ENCODE data around the gene BLOC1S4. TPM values are rescaled to one million over a fixed set of nuclear protein-coding genes. Genes with fewer than 3 reads are reported as not detected.

BLOC1S4 gene
- total and polyA plus RNA-seq, 4 donors: 8.6 to 12.5 (median 9.8) TPM

GRCh38 chr4:6706173-6706572, 9.8 kb upstream of the BLOC1S4 start:
- ATAC-seq (ENCODE audit: low FRiP score) (no peak), DNase-seq (no peak)
- no peak overlapping the region for H3K4me3 ChIP-seq (ENCODE audit: low read length in 2 of 2)
- H3K27me3 ChIP-seq (ENCODE audit: control insufficient read depth in 1 of 2, insufficient read depth in 2 of 2, low read length in 1 of 2): no peaks in the 10 kb centered on the region
- H3K4me1 ChIP-seq (ENCODE audit: control insufficient read depth in 1 of 2, insufficient read depth in 2 of 2, low read length in 2 of 2): peaks cover 0 to 20% of the 10 kb centered on the region in 2 donors
- no peaks in the 10 kb centered on the region for H3K36me3 ChIP-seq (ENCODE audit: control insufficient read depth in 1 of 2, insufficient read depth in 2 of 2, low read length in 1 of 2)
- H3K27ac ChIP-seq (ENCODE audit: low read depth in 1 of 2, low read length in 2 of 2): no peak overlapping the region
- intact Hi-C loops (cut with DNase I): no loop called here
- WGBS, 2 donors: 94% methylated on average over 5 of the region's 5 CpGs
- H3K9me3 ChIP-seq (ENCODE audit: control insufficient read depth, low read length): no peaks in the 10 kb centered on the region

DNA sequence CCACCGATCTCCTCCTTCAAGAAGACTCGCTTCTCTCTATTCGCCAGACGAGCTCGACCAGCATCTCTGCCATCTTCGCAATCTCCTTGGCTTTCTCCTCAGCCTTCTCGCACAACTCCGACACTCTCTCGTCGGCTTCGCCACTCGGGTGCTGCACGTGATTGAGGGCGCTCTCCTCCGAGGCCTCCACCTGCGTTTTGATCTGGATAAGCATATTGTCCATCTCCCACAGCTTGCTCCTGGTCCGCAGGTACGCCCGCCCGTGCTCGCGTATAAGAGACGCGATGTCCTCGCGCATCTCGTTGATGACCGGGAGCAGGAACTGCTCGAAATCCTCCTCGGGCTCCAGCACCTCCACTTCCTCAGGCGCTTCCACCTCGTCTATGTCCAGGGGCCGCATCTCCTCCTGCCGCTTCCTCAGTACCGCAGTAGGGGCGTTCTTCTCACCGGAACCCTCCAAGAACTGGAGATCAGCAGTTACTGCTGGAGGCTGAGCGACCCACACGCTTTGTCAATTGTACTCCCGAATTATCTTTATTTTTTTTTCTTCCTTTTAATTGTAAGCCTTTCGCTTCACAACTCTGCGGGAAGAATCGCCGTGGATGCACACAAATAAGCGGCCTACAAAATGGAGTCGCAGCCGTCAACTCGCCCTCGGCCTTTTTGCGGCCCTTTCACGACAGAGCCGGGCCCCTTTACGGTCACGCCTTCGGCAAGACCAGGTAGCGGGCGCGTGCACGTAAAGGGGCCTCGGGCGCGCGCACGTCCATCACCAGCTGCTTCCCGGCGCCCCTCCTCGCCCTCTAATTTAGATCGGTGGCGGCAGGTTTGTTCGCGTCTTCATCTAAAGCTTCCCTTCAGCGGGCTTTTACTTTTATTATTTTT, 6.5 kb upstream of the BLOC1S4 start, which contains the start of gene MRFAP1L1:
Gene MRFAP1L1 (minus strand): TSS at position 636 of the 885 bp plus-strand sequence. CDS start 236 bp downstream, at position 400.
- Histone ChIP-seq H3K27me3 (ENCODE audit: control insufficient read depth in 1 of 2, insufficient read depth in 2 of 2, low read length in 1 of 2) (no peaks in the 10 kb centered on the region), H3K4me3 (ENCODE audit: low read length in 2 of 2) (peak within 1 kb of the TSS; percentile 54 to 86), H3K4me1 (ENCODE audit: control insufficient read depth in 1 of 2, insufficient read depth in 2 of 2, low read length in 2 of 2) (peaks cover 0 to 20% of the 10 kb centered on the region in 2 donors), H3K9me3 (ENCODE audit: control insufficient read depth, low read length) (no peaks in the 10 kb centered on the region), H3K36me3 (ENCODE audit: control insufficient read depth in 1 of 2, insufficient read depth in 2 of 2, low read length in 1 of 2) (no peaks in the 10 kb centered on the region), H3K27ac (ENCODE audit: low read depth in 1 of 2, low read length in 2 of 2) (peak within 1 kb of the TSS; percentile 17 to 61)
- whole genome bisulfite sequencing, 2 donors: 0% methylated on average over 72 of the region's 72 CpGs
- peak; percentile 98 for DNase-seq
- peak; percentile 98 for ATAC-seq (ENCODE audit: low FRiP score)
- intact Hi-C loops (cut with DNase I): loop anchor here (5.0 to 10.0 kb wide), 2 partner anchors 67 to 275 kb away; partner anchors contain the start of gene MRFAP1 (in 1 of the 2)

DNA sequence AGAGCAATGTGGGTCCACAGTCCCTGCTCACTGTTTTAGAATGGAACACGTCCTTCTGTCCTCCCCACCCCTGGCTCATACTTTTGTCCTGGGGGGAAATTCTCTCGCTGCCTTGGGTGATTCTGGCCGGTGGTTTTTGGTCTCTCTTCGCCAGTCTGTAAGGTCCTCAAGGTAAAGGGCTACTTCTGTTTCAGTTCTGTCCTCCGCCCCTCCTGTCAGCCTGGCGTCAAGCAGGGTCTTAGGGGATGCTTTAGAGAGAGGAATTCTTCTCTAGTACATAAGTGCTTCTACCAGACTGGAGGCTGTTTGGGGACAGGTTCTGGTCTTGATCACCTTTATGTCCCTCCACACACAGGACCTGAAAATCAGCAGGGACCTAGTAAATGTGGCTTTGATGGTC, 5.7 kb upstream of the BLOC1S4 start:
- H3K36me3 ChIP-seq (ENCODE audit: control insufficient read depth in 1 of 2, insufficient read depth in 2 of 2, low read length in 1 of 2): no peaks in the 10 kb centered on the region
- peak overlapping the region; percentile 17 to 61 for H3K27ac ChIP-seq (ENCODE audit: low read depth in 1 of 2, low read length in 2 of 2)
- DNase-seq: peak in 1 of 2 donors; percentile 31
- peaks cover 0 to 19% of the 10 kb centered on the region in 2 donors for H3K4me1 ChIP-seq (ENCODE audit: control insufficient read depth in 1 of 2, insufficient read depth in 2 of 2, low read length in 2 of 2)
- peak overlapping the region; percentile 30 to 54 for H3K4me3 ChIP-seq (ENCODE audit: low read length in 2 of 2)
- no peaks in the 10 kb centered on the region for H3K27me3 ChIP-seq (ENCODE audit: control insufficient read depth in 1 of 2, insufficient read depth in 2 of 2, low read length in 1 of 2)
- ATAC-seq (ENCODE audit: low FRiP score): peak; percentile 6
- intact Hi-C loops (cut with DNase I): loop anchor here (5.0 to 10.0 kb wide), 2 partner anchors 68 to 275 kb away; partner anchors contain the start of gene MRFAP1 (in 1 of the 2)
- H3K9me3 ChIP-seq (ENCODE audit: control insufficient read depth, low read length): no peaks in the 10 kb centered on the region
- 6% methylated on average over 6 of the region's 6 CpGs for WGBS, 2 donors

- Histone ChIP-seq H3K4me1 (ENCODE audit: control insufficient read depth in 1 of 2, insufficient read depth in 2 of 2, low read length in 2 of 2) (peaks cover 0 to 19% of the 10 kb centered on the region in 2 donors), H3K36me3 (ENCODE audit: control insufficient read depth in 1 of 2, insufficient read depth in 2 of 2, low read length in 1 of 2) (no peaks in the 10 kb centered on the region), H3K9me3 (ENCODE audit: control insufficient read depth, low read length) (no peaks in the 10 kb centered on the region), H3K27ac (ENCODE audit: low read depth in 1 of 2, low read length in 2 of 2) (no peak overlapping the region), H3K27me3 (ENCODE audit: control insufficient read depth in 1 of 2, insufficient read depth in 2 of 2, low read length in 1 of 2) (no peaks in the 10 kb centered on the region), H3K4me3 (ENCODE audit: low read length in 2 of 2) (no peak overlapping the region)
- no peak for ATAC-seq (ENCODE audit: low FRiP score)
- intact Hi-C loops (cut with DNase I): loop anchor here (5.0 to 10.0 kb wide), 2 partner anchors 69 to 274 kb away; partner anchors contain the start of gene MRFAP1 (in 1 of the 2)
- 82 to 87% methylated on average over 2 of the region's 2 CpGs for WGBS, 2 donors
- DNase-seq: no peak
Observed at GRCh38 chr4:6710996-6711395, 5.0 kb upstream of the BLOC1S4 start.

DNA sequence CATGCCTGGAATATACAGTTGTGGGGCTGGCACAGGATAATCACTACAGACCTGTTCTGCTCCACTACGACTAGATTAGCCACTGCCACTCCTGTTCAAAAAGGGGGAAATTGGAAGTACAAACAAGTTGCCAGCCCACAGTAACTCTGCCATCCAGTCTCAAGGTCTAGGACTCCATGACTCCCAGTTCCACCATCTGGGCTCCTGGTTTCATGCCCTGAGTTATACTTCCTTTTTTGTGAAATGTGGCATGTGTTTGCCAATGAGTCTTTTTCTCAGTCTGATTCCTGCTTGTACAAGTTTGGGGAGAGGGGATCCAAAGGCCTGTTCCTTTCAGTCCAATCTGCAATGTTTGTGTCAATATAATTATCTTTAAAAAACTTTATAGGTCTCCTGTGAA, 1.0 kb upstream of the BLOC1S4 start:
- H3K9me3 ChIP-seq (ENCODE audit: control insufficient read depth, low read length): no peaks in the 10 kb centered on the region
- H3K4me1 ChIP-seq (ENCODE audit: control insufficient read depth in 1 of 2, insufficient read depth in 2 of 2, low read length in 2 of 2): no peaks in the 10 kb centered on the region
- intact Hi-C loops (cut with DNase I): loop anchor here (2.0 to 10.0 kb wide), 5 partner anchors 62 to 327 kb away; partner anchors contain the start of genes MRFAP1 (in 2 of the 2) and TADA2B (in 1 of the 2)
- ATAC-seq (ENCODE audit: low FRiP score) (no peak), DNase-seq (no peak)
- no peak overlapping the region for H3K4me3 ChIP-seq (ENCODE audit: low read length in 2 of 2)
- H3K27me3 ChIP-seq (ENCODE audit: control insufficient read depth in 1 of 2, insufficient read depth in 2 of 2, low read length in 1 of 2): no peaks in the 10 kb centered on the region
- no peaks in the 10 kb centered on the region for H3K36me3 ChIP-seq (ENCODE audit: control insufficient read depth in 1 of 2, insufficient read depth in 2 of 2, low read length in 1 of 2)
- no peak overlapping the region for H3K27ac ChIP-seq (ENCODE audit: low read depth in 1 of 2, low read length in 2 of 2)
- 88 to 89% methylated on average over 1 of the region's 1 CpG for WGBS, 2 donors

DNA sequence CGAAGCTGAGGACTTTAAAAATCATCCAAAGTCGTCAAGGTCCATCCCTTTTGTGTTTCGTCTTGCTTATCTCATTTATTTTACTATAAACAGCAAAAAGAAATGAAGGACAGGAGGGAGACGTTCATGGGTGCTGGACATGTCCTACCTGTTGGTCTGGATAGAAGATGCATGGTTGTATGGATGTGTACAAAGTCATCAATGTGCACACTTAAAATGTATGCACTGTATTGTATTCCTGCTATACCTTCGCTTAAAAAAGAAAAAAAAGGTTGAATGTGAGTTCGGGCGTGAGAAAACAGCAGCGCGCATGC, 313 bp upstream of the BLOC1S4 start:
- Histone ChIP-seq H3K4me3 (ENCODE audit: low read length in 2 of 2) (no peak overlapping the region), H3K9me3 (ENCODE audit: control insufficient read depth, low read length) (no peaks in the 10 kb centered on the region), H3K27ac (ENCODE audit: low read depth in 1 of 2, low read length in 2 of 2) (no peak overlapping the region), H3K36me3 (ENCODE audit: control insufficient read depth in 1 of 2, insufficient read depth in 2 of 2, low read length in 1 of 2) (no peaks in the 10 kb centered on the region), H3K4me1 (ENCODE audit: control insufficient read depth in 1 of 2, insufficient read depth in 2 of 2, low read length in 2 of 2) (no peaks in the 10 kb centered on the region), H3K27me3 (ENCODE audit: control insufficient read depth in 1 of 2, insufficient read depth in 2 of 2, low read length in 1 of 2) (no peaks in the 10 kb centered on the region)
- WGBS, 2 donors: 4 to 5% methylated on average over 9 of the region's 9 CpGs
- no peak for ATAC-seq (ENCODE audit: low FRiP score)
- DNase-seq: no peak
- intact Hi-C loops (cut with DNase I): loop anchor here (2.0 to 10.0 kb wide), 4 partner anchors 62 to 327 kb away; partner anchors contain the start of genes MRFAP1 (in 1 of the 2) and TADA2B (in 1 of the 2)

- Histone ChIP-seq H3K36me3 (ENCODE audit: control insufficient read depth in 1 of 2, insufficient read depth in 2 of 2, low read length in 1 of 2) (no peaks in the 10 kb centered on the region), H3K27me3 (ENCODE audit: control insufficient read depth in 1 of 2, insufficient read depth in 2 of 2, low read length in 1 of 2) (no peaks in the 10 kb centered on the region), H3K27ac (ENCODE audit: low read depth in 1 of 2, low read length in 2 of 2) (no peak overlapping the region), H3K4me1 (ENCODE audit: control insufficient read depth in 1 of 2, insufficient read depth in 2 of 2, low read length in 2 of 2) (no peaks in the 10 kb centered on the region), H3K9me3 (ENCODE audit: control insufficient read depth, low read length) (no peaks in the 10 kb centered on the region), H3K4me3 (ENCODE audit: low read length in 2 of 2) (peak overlapping the region; percentile 22 to 50)
- ATAC-seq (ENCODE audit: low FRiP score): no peak
- no peak for DNase-seq
- 15 to 20% methylated on average over 7 of the region's 7 CpGs for WGBS, 2 donors
- intact Hi-C loops (cut with DNase I): loop anchor here (5.0 to 10.0 kb wide), 3 partner anchors 60 to 325 kb away; partner anchors contain the start of gene TADA2B (in 1 of the 2)
Observed at GRCh38 chr4:6716958-6717655, 1.1 kb downstream of the BLOC1S4 start.

DNA sequence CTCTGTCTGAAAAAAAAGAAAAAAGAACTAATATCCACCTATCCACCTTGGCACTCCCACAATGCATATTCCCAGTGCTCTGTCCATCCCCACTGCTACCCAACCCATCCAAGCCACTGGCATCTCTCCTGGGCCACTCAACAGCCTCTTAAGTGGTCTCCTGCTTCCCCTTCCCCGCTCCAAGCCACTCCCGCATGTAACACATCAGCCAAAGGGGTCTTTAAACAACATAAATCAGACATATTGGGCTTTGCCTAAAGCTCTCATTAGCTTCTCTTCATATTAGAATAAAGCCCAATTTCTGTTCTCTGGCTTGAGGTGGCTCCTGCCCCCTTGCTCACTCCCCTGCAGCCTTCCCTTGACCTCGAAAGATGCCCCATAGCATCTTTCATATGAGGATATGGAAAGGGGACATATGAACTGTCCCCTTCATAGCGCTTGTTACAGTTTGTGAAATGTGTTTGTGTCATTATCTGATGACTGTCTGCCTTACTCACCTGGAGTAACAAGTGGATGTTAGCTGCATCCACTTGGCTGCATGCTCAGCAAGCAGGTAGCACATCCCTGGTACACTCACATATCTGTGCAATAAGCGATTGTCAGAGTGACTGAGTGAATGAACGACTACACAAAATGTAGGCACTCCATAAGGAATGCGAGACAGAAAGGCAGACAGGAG, 3.1 kb downstream of the BLOC1S4 start:
- 67 to 74% methylated on average over 7 of the region's 7 CpGs for WGBS, 2 donors
- no peaks in the 10 kb centered on the region for H3K27me3 ChIP-seq (ENCODE audit: control insufficient read depth in 1 of 2, insufficient read depth in 2 of 2, low read length in 1 of 2)
- no peak overlapping the region for H3K27ac ChIP-seq (ENCODE audit: low read depth in 1 of 2, low read length in 2 of 2)
- ATAC-seq (ENCODE audit: low FRiP score) (no peak), DNase-seq (no peak)
- H3K4me3 ChIP-seq (ENCODE audit: low read length in 2 of 2): no peak overlapping the region
- H3K9me3 ChIP-seq (ENCODE audit: control insufficient read depth, low read length): no peaks in the 10 kb centered on the region
- H3K4me1 ChIP-seq (ENCODE audit: control insufficient read depth in 1 of 2, insufficient read depth in 2 of 2, low read length in 2 of 2): no peaks in the 10 kb centered on the region
- intact Hi-C loops (cut with DNase I): loop anchor here (5.0 to 10.0 kb wide), 3 partner anchors 58 to 323 kb away; partner anchors contain the start of gene TADA2B (in 1 of the 2)
- no peaks in the 10 kb centered on the region for H3K36me3 ChIP-seq (ENCODE audit: control insufficient read depth in 1 of 2, insufficient read depth in 2 of 2, low read length in 1 of 2)
